VCaP (cell line): ENCODE measurements around the gene SPATA2.

Experiments used
- H3K27ac ChIP-seq: fragments of 450-650 bp; 2 replicates; pipeline ENCODE4 v1.5.1; 2017
- TF ChIP-seq, protein P1 (sequence below): fragments of 450-650 bp; conservative IDR thresholded peaks from 2 replicates; pipeline ENCODE4 v1.5.1; 2017; ENCODE audit warnings: mild to moderate bottlenecking, moderate library complexity

The SPATA2 gene

DNA sequence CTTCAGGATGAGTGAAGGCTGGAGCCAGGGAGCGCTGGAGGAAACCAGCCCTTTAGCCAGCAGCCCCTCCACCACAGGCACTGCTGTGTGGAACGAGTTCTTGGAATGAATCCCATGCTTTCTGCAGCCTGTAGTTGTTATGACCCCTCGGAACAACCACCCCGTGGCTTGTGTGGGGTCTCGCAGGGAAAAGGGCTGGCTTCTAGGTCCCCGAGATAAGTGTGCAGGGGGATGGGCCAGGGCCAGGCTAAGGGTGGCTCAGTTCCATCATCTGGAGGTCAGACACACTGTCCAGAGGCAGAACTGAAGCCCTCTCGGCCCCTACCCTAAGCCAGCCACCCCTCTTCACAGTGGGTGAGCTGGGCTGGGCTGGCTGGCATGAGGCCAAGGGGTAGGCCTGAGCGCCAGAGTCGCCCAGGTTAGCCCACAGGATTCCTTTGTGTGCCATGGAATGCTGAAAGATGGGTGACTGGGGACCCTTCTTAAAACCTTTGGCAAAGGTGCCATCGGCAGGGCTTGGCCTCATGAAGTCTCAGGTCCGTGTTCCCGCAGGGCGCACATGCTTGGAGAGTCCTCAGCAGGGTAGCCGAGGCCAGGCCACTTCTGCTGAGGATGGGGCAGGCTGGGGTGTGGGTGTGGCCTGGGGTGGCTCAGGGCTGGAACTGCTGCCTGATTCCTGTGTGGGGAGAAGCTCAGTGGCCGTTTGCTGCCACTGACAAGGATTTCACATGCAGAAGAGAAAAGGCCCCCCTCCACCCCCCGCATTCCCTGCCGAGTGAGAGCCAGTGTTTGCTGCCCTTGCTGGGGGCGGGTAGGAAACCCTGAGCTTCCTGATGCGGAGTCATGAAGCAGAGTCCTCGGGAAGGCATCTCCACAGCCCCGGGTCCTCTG, 24.6 kb downstream of the SPATA2 start:
- TF ChIP-seq, protein P1, sequence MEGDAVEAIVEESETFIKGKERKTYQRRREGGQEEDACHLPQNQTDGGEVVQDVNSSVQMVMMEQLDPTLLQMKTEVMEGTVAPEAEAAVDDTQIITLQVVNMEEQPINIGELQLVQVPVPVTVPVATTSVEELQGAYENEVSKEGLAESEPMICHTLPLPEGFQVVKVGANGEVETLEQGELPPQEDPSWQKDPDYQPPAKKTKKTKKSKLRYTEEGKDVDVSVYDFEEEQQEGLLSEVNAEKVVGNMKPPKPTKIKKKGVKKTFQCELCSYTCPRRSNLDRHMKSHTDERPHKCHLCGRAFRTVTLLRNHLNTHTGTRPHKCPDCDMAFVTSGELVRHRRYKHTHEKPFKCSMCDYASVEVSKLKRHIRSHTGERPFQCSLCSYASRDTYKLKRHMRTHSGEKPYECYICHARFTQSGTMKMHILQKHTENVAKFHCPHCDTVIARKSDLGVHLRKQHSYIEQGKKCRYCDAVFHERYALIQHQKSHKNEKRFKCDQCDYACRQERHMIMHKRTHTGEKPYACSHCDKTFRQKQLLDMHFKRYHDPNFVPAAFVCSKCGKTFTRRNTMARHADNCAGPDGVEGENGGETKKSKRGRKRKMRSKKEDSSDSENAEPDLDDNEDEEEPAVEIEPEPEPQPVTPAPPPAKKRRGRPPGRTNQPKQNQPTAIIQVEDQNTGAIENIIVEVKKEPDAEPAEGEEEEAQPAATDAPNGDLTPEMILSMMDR: no peak
- H3K27ac ChIP-seq: peak overlapping the region; percentile 32; the same call in 1 of the 2 replicates

DNA sequence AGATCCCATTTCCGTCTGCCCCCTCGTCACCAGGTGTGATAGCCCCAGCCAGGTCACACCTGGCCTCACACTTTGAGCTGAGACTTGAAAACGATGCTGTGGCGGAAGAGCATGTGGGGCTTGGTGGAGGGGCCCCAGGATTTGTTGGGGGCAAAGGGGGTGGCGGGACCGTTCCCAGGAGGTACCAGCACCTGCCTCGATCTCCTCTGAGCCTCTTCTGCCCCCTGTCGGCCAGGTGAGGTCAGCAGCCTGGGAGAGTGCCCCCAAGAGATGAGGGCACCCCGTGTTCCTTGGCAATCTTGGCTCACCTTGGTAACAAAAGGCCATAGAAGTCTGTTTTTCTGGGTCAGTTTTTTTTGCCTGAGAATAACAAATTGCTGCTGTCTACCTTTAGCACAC, 25.4 kb downstream of the SPATA2 start:
- TF ChIP-seq, protein P1: peak; percentile 60
- H3K27ac ChIP-seq: peak overlapping the region; percentile 32; the same call in 1 of the 2 replicates

DNA sequence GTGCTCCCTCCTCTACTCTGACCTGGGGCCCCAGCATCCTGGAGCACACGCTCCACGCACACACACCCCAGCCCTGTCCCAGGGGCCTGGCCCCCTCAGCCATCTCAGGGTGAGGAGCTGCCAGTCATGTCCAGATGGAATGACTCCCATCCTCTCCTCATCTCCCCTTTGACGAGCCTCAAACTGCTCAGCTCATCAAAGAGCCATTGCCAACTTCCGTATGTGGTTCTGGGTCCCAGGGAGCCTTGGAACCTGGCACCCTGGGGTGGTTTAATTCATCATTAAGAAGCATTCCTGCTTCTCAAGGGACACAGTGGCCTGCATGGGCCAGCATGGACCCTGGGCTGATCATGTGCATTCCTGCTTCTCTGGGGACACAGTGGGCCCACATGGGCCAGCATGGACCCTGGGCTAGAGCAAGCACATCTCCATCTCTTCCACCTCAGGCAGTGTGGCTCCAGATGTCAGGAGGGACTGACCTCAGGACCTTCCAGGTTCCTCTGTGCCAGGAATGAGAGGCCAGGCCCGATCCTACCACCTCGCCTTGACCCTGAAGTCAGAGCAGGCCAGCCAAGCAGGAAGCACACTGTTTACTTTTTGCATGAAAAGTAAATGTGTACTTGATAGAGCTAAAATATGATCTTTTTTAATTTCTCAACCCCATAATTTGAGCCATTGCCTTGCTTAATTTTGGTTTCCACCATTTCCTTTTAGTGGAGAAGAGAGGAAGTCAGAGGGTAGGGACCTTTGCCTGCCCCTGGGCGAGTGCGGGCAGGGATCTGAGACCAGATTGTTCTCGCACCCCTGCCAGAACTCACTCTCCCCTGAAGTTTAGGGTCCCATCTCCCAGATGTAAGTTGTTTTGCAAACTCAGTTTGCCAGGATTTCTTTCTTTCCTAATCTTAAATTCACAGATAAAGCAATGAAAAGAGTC, 26.1 kb downstream of the SPATA2 start:
- TF ChIP-seq, protein P1: no peak
- H3K27ac ChIP-seq: peak overlapping the region; percentile 32; the same call in 1 of the 2 replicates

DNA sequence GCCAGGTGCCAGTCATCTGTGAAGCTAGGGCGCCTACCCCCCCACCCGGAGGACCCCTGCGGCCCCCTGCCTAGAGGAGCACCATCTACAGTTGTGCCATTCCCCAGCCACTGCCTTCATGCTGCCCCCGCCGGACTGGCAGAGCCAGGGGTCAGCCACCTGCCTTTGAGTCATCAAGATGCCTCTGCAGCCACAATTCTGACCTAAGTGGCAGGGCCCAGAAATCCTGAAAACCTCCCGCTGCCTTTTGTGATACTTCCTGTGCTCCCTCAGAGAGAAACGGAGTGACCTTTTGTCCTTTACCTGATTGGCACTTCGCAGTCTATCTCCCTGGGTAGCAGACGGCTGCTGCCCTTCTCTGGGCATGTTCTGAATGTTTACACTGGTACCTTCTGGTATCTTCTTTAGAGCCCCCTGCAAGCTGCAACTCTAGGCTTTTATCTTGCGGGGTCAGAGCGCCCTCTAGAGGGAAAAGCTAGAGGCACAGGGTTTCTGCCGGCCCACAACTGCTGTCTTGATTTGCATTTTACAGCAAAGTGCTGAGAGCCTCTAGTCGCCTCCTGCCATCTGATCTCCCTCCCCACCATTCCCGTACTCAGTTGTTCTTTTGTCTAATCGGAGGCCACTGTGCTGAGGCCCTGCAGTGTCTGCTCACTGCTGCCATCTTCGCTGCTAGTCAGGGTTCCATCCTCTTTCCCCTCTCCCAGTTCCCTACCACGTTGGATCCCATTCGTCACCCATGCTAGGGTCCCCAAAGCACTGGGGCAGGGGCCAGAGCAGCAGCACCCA, 26.9 kb downstream of the SPATA2 start:
- H3K27ac ChIP-seq: peak overlapping the region; percentile 32; the same call in 1 of the 2 replicates
- TF ChIP-seq, protein P1: peak; percentile 94

DNA sequence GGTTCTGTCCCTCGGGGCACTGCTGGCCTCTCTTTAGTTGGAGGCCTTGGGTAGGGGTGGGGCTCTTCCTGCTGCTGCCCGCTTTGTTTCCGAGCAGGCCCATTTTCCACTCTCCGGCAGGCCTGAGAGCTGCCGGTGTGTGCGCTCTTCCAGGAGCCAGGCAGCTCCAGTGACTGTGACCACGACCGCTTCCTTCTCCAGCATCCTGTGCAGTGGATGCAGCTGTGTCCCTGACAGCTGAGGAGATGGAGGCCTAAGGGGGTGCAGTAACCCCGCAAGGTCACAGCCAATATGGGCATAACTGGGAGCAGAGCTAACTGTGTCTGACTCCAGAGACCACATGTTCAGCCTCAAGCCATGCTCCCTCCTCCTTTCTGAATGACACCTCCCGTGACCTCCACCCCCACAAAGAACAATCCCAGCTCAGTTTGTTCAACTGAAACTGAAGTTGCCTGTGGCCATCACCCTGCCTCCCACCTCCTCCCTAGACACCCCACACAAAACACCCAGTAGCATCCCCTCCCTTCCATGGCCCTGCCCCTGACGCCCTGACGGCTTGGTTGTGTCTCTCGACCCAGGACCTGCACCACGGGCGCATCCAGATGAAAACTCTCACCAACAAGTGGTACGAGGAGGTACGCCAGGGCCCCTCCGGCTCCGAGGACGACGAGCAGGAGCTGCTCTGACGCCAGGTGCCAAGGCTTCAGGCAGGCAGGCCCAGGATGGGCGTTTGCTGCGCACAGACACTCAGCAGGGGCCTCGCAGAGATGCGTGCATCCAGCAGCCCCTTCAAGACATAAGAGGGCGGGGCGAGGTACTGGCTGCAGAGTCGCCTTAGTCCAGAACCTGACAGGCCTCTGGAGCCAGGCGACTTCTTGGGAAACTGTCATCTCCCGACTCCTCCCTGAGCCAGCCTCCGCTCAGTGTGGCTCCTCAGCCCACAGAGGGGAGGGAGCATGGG, 27.8 kb downstream of the SPATA2 start:
- TF ChIP-seq, protein P1: no peak
- no peak overlapping the region for H3K27ac ChIP-seq

DNA sequence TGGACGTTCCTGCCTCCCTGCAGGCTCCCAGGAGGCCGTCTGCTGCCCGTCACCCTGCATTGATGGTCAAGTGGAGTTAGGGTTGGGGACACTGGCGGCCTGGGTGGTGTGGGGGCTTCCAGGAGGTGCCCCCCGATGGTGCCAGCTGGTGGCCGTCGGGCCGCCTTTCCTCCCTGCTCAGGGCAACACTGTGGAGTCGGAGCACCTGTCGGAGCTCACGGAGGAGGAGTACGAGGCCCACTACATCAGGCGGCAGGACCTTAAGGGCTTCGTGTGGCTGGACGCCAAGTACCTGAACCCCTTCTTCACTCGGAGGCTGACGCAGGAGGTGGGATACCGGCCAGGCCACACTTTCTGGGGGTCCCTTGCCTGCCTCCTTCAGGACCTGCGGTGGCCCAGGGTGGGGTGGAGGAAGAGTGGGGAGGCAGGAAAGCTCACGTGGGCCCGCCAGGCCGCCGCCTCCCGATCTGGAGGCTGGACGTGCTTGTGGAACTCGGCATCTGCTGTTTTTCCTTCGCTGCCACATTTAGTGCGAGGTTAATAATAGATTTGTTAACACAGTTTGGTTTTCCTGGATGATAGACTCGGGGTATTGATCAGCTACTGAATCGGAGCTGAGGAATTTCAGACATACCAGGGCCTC, 28.6 kb downstream of the SPATA2 start:
- no peak overlapping the region for H3K27ac ChIP-seq
- TF ChIP-seq, protein P1: no peak
